HG02798 (cell line): Measurements from ENCODE around the gene TMEM94.
"Not testable (repeated sequence)": the region's sequence is repeated elsewhere in the genome, so short reads cannot be mapped to it uniquely, and the experiment has no call there.

Experiments used
- ATAC-seq: cut with Tn5 transposase; IDR thresholded peaks from one replicate; pipeline ENCODE4 v1.9.1; 2021; ENCODE audit warnings: mild to moderate bottlenecking; ENCODE audit not compliant: unreplicated experiment, poor library complexity

Gene TMEM94

GRCh38 chr17:75442168-75443103, 14.0 kb upstream of the TMEM94 start:
- no peak for ATAC-seq

DNA sequence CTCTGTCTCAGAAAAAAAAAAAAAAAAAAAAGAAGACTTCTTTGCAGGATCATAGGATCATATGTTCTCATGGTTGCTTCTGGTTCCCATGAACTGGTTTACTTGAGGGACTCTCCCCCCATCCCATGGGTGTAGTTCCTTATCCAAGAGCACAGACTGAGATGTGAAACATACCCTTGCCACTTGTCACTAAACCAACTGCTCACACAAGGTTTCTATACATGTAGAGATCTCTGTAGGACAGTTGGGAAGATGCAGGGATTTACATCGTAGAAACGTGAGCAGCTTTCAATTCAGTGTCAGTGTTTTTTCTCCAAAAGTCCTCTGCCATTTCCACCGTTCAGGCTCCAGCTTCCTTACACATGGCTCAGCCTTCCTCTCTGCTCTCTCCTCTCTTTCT, 11.1 kb upstream of the TMEM94 start:
- ATAC-seq = no peak

DNA sequence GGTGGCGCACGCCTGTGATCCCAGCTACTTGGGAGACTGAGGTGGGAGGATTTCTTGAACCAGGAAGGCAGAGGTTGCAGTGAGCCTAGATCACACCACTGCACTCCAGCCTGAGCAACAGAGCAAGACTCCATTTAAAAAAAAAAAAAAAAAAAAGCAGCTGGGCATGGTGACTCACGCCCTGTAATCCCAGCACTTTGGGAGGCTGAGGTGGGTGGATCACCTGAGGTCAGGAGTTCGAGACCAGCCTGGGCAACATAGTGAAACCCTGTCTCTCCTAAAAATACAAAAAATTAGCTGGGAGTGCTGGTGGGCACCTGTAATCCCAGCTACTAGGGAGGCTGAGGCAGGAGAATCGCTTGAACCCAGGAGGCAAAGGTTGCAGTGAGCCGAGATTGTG, 10.5 kb upstream of the TMEM94 start:
- ATAC-seq = not testable (repeated sequence)

- ATAC-seq = no peak
These were observed 8.2 kb upstream of the TMEM94 start for GRCh38 chr17:75447951-75448856.

GRCh38 chr17:75450270-75450669, 6.2 kb upstream of the TMEM94 start:
- no peak for ATAC-seq

DNA sequence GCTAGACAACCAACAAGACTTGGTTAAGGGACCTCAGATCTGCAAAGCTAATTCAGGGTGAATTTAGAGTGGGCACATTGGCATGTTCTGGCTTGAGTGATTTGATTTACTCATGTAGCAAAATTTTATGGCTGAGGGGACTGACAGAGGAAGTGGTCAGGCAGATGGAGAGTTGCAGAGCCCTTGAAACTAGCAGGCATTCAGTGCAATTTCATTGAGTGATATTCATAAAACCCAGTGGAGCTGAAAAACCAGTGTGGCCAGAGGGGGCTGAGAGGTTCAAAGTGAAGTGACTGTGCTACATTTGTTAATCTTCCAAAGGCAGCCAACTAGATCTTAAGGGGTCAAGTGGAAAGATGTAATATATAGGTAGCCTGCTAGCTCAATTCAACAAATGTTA, 2.2 kb upstream of the TMEM94 start:
- no peak for ATAC-seq

GRCh38 chr17:75454672-75455071, 1.8 kb upstream of the TMEM94 start:
- ATAC-seq = not testable (repeated sequence)

- no peak for ATAC-seq
These were observed 407 bp upstream of the TMEM94 start for GRCh38 chr17:75456039-75456416.

- ATAC-seq = peak; percentile 8
These were observed 716 bp downstream of the TMEM94 start for GRCh38 chr17:75457047-75457654.

- no peak for ATAC-seq
These were observed 2.8 kb downstream of the TMEM94 start for GRCh38 chr17:75459246-75459589.

GRCh38 chr17:75459590-75460267, 3.3 kb downstream of the TMEM94 start:
- ATAC-seq = no peak

DNA sequence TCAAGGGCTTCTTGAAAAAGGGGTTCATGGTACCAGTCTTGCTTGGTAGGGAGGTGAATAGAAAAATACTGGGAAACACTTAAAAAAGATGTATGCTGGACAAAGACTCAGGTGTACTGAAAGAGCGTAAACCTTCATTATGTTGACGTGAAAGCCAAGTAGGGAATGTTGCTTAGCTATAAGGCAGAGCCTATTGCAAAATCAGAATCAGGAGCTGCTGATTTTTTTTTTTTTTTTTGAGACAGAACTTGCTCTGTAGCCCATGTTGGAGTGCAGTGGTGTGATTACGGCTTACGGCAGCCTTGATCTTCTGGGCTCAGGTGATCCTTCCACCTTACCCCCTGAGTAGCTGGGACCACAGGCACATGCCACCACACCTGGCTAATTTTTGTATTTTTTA, 3.9 kb downstream of the TMEM94 start:
- ATAC-seq = no peak

- no peak for ATAC-seq
These were observed 7.2 kb downstream of the TMEM94 start for GRCh38 chr17:75463603-75464002.

DNA sequence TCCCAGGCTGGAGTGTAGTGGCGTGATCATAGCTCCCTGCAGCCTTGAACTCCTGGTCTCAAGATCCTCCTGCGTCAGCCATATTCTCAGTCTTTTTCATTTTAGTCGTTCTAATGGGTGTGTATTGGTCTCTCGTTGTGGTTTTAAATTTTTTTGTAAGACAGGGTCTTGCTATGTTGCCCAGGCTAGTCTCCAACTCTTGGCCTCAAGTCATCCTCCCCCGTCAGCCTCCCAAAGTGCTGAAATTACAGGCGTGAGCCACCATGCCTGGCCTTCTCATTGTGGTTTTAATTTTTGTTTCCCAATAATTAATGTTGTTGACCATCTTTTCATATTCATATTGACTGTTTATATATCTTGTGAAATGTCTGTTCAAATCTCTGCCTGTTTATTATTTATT, 8.6 kb downstream of the TMEM94 start:
- no peak for ATAC-seq

DNA sequence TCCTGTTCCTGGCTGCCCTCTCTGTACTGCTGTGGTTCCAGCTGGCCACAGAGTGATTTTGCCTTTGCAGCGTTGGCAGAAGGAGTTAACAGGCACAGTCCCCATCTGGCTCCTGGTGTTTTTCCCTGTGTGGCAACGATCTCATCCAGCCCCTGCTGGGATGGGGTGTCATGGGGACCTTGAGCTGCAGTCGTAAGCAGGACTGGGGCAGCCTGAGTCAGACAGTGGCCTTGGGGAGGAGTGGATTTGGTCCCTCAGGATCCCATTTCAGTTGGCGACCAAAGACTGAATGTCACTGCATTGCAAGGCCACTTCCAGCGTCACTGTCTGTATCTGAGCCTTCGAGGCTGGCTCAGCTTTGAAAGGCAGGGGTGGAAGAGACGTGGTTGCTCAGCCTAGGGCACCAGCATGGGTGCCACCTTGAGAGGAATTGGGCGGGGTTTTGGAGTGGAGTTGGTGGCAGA, 11.9 kb downstream of the TMEM94 start:
- no peak for ATAC-seq

DNA sequence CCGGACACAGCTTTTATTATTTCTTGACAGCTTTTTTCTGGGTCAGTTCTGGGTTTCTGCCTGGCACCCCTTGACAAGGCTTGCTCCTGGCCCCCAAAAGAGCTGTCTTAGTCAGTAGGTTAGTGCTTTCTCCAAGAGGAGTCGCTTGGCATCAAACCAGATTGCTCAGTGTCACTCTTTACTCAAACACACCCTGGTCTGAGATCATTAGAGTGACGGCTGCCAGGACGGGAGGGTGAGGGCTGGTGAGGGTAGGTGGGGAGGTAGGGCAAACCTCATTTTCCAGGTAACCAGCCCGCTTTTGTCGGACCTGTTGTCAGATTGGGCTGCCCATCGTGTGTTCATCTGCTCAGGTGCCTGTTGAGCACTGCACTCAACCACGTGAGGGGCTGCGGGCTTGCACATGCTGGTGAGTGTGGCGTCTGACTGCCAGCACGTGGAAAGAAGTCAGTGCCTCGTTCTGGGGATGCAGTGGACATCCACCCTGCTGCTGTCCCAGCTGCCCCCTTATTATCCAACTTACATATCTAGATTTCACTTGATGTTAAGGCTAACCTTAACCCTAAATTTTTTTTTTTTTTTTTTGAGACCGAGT, 12.4 kb downstream of the TMEM94 start:
- no peak for ATAC-seq

- ATAC-seq = no peak
These were observed 14.8 kb downstream of the TMEM94 start for GRCh38 chr17:75471207-75471606.

- ATAC-seq = no peak
These were observed 15.7 kb downstream of the TMEM94 start for GRCh38 chr17:75472119-75472518.

- no peak for ATAC-seq
These were observed 16.8 kb downstream of the TMEM94 start for GRCh38 chr17:75473246-75473645.

- ATAC-seq = no peak
These were observed 18.3 kb downstream of the TMEM94 start for GRCh38 chr17:75474736-75475135.
